ENCODE results near the gene SELENOO.

- TF ChIP-seq, protein P1, sequence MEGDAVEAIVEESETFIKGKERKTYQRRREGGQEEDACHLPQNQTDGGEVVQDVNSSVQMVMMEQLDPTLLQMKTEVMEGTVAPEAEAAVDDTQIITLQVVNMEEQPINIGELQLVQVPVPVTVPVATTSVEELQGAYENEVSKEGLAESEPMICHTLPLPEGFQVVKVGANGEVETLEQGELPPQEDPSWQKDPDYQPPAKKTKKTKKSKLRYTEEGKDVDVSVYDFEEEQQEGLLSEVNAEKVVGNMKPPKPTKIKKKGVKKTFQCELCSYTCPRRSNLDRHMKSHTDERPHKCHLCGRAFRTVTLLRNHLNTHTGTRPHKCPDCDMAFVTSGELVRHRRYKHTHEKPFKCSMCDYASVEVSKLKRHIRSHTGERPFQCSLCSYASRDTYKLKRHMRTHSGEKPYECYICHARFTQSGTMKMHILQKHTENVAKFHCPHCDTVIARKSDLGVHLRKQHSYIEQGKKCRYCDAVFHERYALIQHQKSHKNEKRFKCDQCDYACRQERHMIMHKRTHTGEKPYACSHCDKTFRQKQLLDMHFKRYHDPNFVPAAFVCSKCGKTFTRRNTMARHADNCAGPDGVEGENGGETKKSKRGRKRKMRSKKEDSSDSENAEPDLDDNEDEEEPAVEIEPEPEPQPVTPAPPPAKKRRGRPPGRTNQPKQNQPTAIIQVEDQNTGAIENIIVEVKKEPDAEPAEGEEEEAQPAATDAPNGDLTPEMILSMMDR (conservative IDR thresholded peaks at IDR 0.05; ENCODE audit: low read depth, low read length), result no peak
- TF ChIP-seq EZH2 (IDR thresholded peaks at IDR 0.05; ENCODE audit: low read length, unreplicated experiment) (no peak), EZH2phosphoT487 (IDR thresholded peaks at IDR 0.05; ENCODE audit: borderline replicate concordance, low read length) (no peak)
Observed at GRCh38 chr22:50217543-50218152, 16.8 kb downstream of the SELENOO start.

Data from PC-3 (cell line).